Pancreas (tissue), 10 donors: ENCODE results near the gene PBRM1. TPM values are rescaled to one million over a fixed set of nuclear protein-coding genes. Genes with fewer than 3 reads are reported as not detected.

Experiments used
- ATAC-seq, 4 donors: fragments of 200-7000 bp; cut with Tn5 transposase; one replicate each; pipeline versions ENCODE4 v1.8.0 to v1.9.1; 2020; ENCODE audit warnings: mild to moderate bottlenecking in 4 of 4, moderate library complexity in 4 of 4
- DNase-seq, 6 donors: peaks; one replicate each; pipeline ENCODE4 v3.0.0-alpha.2; 2020
- FAIRE-seq: peaks from 2 replicates; lab custom pipeline; 2012; peaks lifted over from hg19 to GRCh38; lab: Jason Lieb, UNC
- H3K27ac ChIP-seq, 4 donors: fragments of 200-600 bp; sonication (generic); 1 replicate in 3 of 4; 2 replicates in 1 of 4; pipeline versions ENCODE4 v1.5.0 to v1.8.0; 2020
- H3K27me3 ChIP-seq, 4 donors: fragments of 200-600 bp; one replicate each; pipeline ENCODE4 v1.8.0; 2021
- H3K36me3 ChIP-seq, 3 donors: fragments of 200-600 bp; sonication (generic) in 1 of 3; one replicate each; pipeline versions ENCODE4 v1.5.0 to v1.8.0; 2020 to 2021
- H3K4me1 ChIP-seq, 3 donors: fragments of 200-600 bp; one replicate each; pipeline ENCODE4 v1.8.0; 2021
- H3K4me3 ChIP-seq, 4 donors: fragments of 200-600 bp; sonication (generic) in 2 of 4; one replicate each; pipeline versions ENCODE4 v1.5.0 to v1.8.0; 2020 to 2021
- H3K9me3 ChIP-seq, 4 donors: fragments of 200-600 bp; one replicate each; pipeline ENCODE4 v1.8.0; 2021
- WGBS, 2 donors: extraction: QIAGEN DNeasy Blood & Tissue Kit; methylation state at CpG; one replicate each; pipeline ENCODE4 v1.1.7; 2013; 5-methylcytosine and 5-hydroxymethylcytosine counted together
- intact Hi-C, 3 donors: fragments of 100-400 bp; cut with DNase I; formaldehyde crosslinking; loops; one replicate each; pipeline versions ENCODE4 v1.11.1 to v1.14.2; 2022
- polyA plus RNA-seq, 2 donors: library from polyadenylated mRNA; stranded (reverse); fragments of 200-250 nt; gene quantifications; one replicate each; pipeline ENCODE4 v1.2.3, GENCODE V29; 2013
- total RNA-seq, 6 donors: library from RNA; stranded (reverse); fragmentation: NEBNext Ultra II Directional in 4 of 6; extraction: Animal tissue kit (Norgen Biotek cat#: 25700) in 4 of 6; gene quantifications; one replicate each; pipeline versions ENCODE4 v1.2.1 to v1.2.4, GENCODE V29; 2021 to 2023
- TF ChIP-seq, protein P1 (sequence below), 4 donors: fragments of 200-600 bp; sonication (generic) in 3 of 4; IDR thresholded peaks; one replicate each; pipeline versions ENCODE4 v1.5.0 to v1.8.0; 2021; ENCODE audit warnings: antibody characterized with exemption in 4 of 4
- donor health status: healthy with polysubstance abuse.
- donor health status: DM: no; HTN: no; CAD: no; lungs with moderate emphysema.
- donor health status: DM: no; HTN: no; CAD: no.
- donor health status: control.
- donor health status: control.
- donor health status: Bipolar disorder and iron deficiency.
- donor health status: DM: yes; HTN: yes; CAD: no.
- donor health status: DM: no; HTN: no; CAD: no.
- donor health status: DM: no; HTN: no; CAD: no.
- donor health status: DM: yes; HTN: yes; CAD: no.

PBRM1 gene
- total and polyA plus RNA-seq, 8 donors, result 7.4 to 34.9 (median 22.5) TPM

DNA sequence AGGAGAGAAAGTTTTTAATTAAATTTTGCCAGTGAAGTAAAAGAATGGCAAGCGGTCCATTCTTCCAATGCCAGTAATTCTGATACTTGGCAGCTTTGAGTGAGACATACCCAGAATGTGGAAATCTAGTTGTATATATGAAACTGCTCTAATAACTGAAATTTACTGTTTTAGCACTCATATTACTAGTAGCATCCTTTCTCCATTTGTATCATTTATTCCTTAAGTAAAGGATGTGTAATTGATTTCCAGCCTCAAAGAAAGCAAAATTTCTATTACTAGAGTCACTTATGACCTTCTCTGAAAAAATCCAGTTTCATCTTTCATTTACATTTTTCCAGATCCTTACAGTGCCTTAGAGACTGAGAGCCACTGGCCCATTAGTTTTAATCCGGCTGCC, 65.1 kb downstream of the PBRM1 start:
- Histone ChIP-seq H3K27me3 (no peaks in the 10 kb centered on the region), H3K9me3 (no peaks in the 10 kb centered on the region), H3K4me1 (no peaks in the 10 kb centered on the region), H3K27ac (no peak overlapping the region), H3K36me3 (peaks cover 3 to 36% (median 9%) of the 10 kb centered on the region in 3 donors), H3K4me3 (no peak overlapping the region)
- DNase-seq, result no peak
- no peak for ATAC-seq
- no peak for FAIRE-seq
- WGBS, 2 donors, result 95 to 99% methylated on average over 2 of the region's 2 CpGs
- intact Hi-C loops, result no loop called here
- TF ChIP-seq, protein P1, sequence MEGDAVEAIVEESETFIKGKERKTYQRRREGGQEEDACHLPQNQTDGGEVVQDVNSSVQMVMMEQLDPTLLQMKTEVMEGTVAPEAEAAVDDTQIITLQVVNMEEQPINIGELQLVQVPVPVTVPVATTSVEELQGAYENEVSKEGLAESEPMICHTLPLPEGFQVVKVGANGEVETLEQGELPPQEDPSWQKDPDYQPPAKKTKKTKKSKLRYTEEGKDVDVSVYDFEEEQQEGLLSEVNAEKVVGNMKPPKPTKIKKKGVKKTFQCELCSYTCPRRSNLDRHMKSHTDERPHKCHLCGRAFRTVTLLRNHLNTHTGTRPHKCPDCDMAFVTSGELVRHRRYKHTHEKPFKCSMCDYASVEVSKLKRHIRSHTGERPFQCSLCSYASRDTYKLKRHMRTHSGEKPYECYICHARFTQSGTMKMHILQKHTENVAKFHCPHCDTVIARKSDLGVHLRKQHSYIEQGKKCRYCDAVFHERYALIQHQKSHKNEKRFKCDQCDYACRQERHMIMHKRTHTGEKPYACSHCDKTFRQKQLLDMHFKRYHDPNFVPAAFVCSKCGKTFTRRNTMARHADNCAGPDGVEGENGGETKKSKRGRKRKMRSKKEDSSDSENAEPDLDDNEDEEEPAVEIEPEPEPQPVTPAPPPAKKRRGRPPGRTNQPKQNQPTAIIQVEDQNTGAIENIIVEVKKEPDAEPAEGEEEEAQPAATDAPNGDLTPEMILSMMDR (IDR thresholded peaks at IDR 0.05), result no peak

DNA sequence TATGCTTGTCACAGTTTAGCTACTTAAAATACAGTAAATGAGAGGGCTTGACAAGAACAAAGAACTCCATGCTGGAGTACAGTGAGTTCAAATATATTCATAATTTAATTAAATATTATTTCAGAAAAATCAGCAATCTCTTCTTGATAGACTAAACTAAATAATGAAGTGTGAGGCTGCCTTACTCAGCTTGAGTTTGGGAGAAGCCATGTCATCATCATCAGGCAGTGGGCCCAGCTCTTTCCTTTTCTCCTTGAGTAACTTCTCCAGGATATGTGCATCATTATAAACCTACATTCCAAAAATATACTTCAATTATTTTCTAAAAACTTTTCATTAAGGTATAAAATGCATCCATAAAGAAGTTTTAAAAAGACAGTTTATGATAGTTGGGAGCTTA, 70.5 kb downstream of the PBRM1 start:
- TF ChIP-seq, protein P1 (IDR thresholded peaks at IDR 0.05), result no peak
- ATAC-seq (no peak), FAIRE-seq (no peak), DNase-seq (no peak)
- Histone ChIP-seq H3K36me3 (peaks cover 3 to 26% (median 8%) of the 10 kb centered on the region in 3 donors), H3K9me3 (no peaks in the 10 kb centered on the region), H3K27me3 (no peaks in the 10 kb centered on the region), H3K4me3 (no peak overlapping the region), H3K4me1 (no peaks in the 10 kb centered on the region), H3K27ac (no peak overlapping the region)
- intact Hi-C loops, result no loop called here

DNA sequence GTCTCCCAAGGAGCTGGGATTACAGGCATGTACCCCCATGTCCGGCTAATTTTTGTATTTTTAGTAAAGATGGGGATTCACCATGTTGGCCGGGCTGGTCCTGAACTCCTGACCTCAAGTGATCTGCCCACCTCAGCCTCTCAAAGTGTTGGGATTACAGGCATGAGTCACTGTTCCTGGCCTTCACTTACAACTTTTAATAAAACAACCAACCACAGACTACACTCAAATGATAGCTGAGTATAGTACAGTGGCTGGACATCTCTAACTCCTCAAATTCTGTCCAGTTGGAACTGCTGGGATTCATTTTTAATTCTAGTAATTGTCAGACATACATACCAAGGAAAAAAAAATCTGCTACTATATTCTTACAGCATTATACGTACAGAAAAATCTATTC, 71.0 kb downstream of the PBRM1 start:
- TF ChIP-seq, protein P1 (IDR thresholded peaks at IDR 0.05), result no peak
- WGBS, 2 donors, result 95 to 97% methylated on average over 3 of the region's 3 CpGs

DNA sequence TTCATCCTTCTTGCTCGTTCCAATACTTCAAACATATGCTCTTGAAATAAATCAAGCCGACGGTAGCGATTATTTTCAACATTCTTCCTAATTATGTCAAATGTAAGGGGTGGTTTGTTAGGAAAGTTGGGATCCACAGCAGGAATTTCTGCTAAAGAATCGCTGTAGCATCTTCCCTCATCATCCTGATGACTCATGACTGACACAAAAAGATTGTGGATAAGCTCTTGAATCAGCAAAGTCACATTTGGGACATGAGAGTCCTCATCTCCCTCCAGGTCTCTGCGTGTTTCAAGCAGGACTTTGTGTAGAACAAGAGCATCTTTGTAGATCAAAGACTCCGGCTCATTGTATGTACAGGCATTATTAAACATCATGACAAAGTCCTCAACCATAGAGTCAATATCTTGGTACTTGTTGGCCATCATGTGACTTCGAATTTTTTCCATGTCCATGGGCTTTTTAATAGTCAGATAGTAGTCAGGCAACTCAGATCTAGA, 76.3 kb downstream of the PBRM1 start:
- ATAC-seq (no peak), FAIRE-seq (no peak), DNase-seq (no peak)
- no peak overlapping the region for H3K27ac ChIP-seq
- peaks cover 0 to 10% (median 8%) of the 10 kb centered on the region in 3 donors for H3K36me3 ChIP-seq
- no peaks in the 10 kb centered on the region for H3K27me3 ChIP-seq
- H3K4me1 ChIP-seq, result peaks cover 0 to 6% (median 4%) of the 10 kb centered on the region in 3 donors
- TF ChIP-seq, protein P1 (IDR thresholded peaks at IDR 0.05), result no peak
- H3K4me3 ChIP-seq, result no peak overlapping the region
- WGBS, 2 donors, result 95% methylated on average over 8 of the region's 8 CpGs
- no peaks in the 10 kb centered on the region for H3K9me3 ChIP-seq
- intact Hi-C loops, result no loop called here

More for the DNA sequence above, 71.0 kb downstream of the PBRM1 start:
- no peaks in the 10 kb centered on the region for H3K9me3 ChIP-seq
- no peak for DNase-seq
- H3K27me3 ChIP-seq, result no peaks in the 10 kb centered on the region
- ATAC-seq, result no peak
- no peak for FAIRE-seq
- H3K4me1 ChIP-seq, result no peaks in the 10 kb centered on the region
- peaks cover 3 to 29% (median 8%) of the 10 kb centered on the region in 3 donors for H3K36me3 ChIP-seq
- no peak overlapping the region for H3K4me3 ChIP-seq
- no peak overlapping the region for H3K27ac ChIP-seq
- intact Hi-C loops, result no loop called here

DNA sequence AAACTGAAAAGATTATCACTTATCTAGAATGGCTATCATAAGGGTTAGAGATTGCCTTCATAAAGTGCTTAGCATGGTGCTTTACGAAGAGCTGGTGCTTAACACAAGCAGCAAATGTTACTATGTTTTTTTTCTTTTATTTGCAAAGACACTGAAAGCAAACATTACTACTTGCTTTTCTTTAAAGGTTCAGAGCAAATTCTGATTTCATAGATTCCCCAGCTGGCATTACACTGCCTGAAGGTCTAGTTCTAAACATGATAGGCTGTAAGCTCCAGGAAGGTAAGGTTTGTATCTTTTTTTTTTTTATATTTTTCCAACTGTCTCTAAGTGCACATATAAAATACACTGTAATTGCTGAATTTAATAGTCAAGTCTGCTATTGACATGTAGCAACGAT, 77.4 kb downstream of the PBRM1 start:
- peaks cover 0 to 6% (median 4%) of the 10 kb centered on the region in 3 donors for H3K4me1 ChIP-seq
- no peaks in the 10 kb centered on the region for H3K27me3 ChIP-seq
- peaks cover 0 to 8% (median 6%) of the 10 kb centered on the region in 3 donors for H3K36me3 ChIP-seq
- no peak overlapping the region for H3K27ac ChIP-seq
- H3K9me3 ChIP-seq, result no peaks in the 10 kb centered on the region
- TF ChIP-seq, protein P1 (IDR thresholded peaks at IDR 0.05), result no peak
- no peak overlapping the region for H3K4me3 ChIP-seq
- intact Hi-C loops, result no loop called here
- DNase-seq (no peak), ATAC-seq (peak in 1 of 4 donors; percentile 8), FAIRE-seq (no peak)
- WGBS, 2 donors, result 50 to 66% methylated on average over 2 of the region's 2 CpGs
